Fibroblast of peridontal ligament (primary cell): ENCODE results near the gene WWC2.
A peak's percentile ranks its signal among the peaks of the same experiment; 100 is the strongest.
"Not testable (repeated sequence)": the region's sequence is repeated elsewhere in the genome, so short reads cannot be mapped to it uniquely, and the experiment has no call there.

Experiments
- DNase-seq: peaks from one replicate; pipeline ENCODE4 v3.0.0-alpha.2; 2010; ENCODE audit errors: extremely low read depth

The WWC2 gene

GRCh38 chr4:183100827-183101226, 1.8 kb downstream of the WWC2 start:
- no peak for DNase-seq

GRCh38 chr4:183101956-183102480, 3.0 kb downstream of the WWC2 start:
- no peak for DNase-seq

- no peak for DNase-seq
These were observed 6.0 kb downstream of the WWC2 start for GRCh38 chr4:183105092-183105491.

GRCh38 chr4:183106839-183107238, 7.8 kb downstream of the WWC2 start:
- DNase-seq, result no peak

- DNase-seq, result no peak
These were observed 8.9 kb downstream of the WWC2 start for GRCh38 chr4:183107891-183108459.

GRCh38 chr4:183110244-183110643, 11.2 kb downstream of the WWC2 start:
- no peak for DNase-seq

GRCh38 chr4:183111452-183111885, 12.4 kb downstream of the WWC2 start:
- no peak for DNase-seq

GRCh38 chr4:183118141-183118540, 19.1 kb downstream of the WWC2 start:
- DNase-seq, result no peak

- DNase-seq, result peak; percentile 91
These were observed 19.5 kb downstream of the WWC2 start for GRCh38 chr4:183118585-183118984.

GRCh38 chr4:183121660-183122059, 22.6 kb downstream of the WWC2 start:
- not testable (repeated sequence) for DNase-seq

GRCh38 chr4:183124228-183124627, 25.2 kb downstream of the WWC2 start:
- DNase-seq, result no peak

- no peak for DNase-seq
These were observed 25.8 kb downstream of the WWC2 start for GRCh38 chr4:183124865-183125264.

GRCh38 chr4:183129125-183129524, 30.1 kb downstream of the WWC2 start:
- no peak for DNase-seq

- DNase-seq, result no peak
These were observed 30.6 kb downstream of the WWC2 start for GRCh38 chr4:183129675-183130074.

- no peak for DNase-seq
These were observed 31.5 kb downstream of the WWC2 start for GRCh38 chr4:183130328-183131155.

- no peak for DNase-seq
These were observed 33.0 kb downstream of the WWC2 start for GRCh38 chr4:183132081-183132480.

GRCh38 chr4:183132865-183133264, 33.8 kb downstream of the WWC2 start:
- DNase-seq, result no peak

- DNase-seq, result no peak
These were observed 37.8 kb downstream of the WWC2 start for GRCh38 chr4:183136855-183137254.

GRCh38 chr4:183139058-183139750, 40.1 kb downstream of the WWC2 start:
- DNase-seq, result no peak

- no peak for DNase-seq
These were observed 41.0 kb downstream of the WWC2 start for GRCh38 chr4:183139972-183140570.

- peak; percentile 41 for DNase-seq
These were observed 41.9 kb downstream of the WWC2 start for GRCh38 chr4:183140911-183141320.

GRCh38 chr4:183141997-183142396, 42.9 kb downstream of the WWC2 start:
- no peak for DNase-seq
